Suprapubic skin (tissue), 4 donors: ENCODE data around the gene PIK3R4. TPM values are rescaled to one million over a fixed set of nuclear protein-coding genes. Genes with fewer than 3 reads are reported as not detected.

Experiments
- DNase-seq, 2 donors: peaks; one replicate each; pipeline ENCODE4 v3.0.0-alpha.2; 2019; ENCODE audit warnings: low spot score in 2 of 2
- H3K27ac ChIP-seq: fragments of 200-600 bp; sonication (generic); one replicate; pipeline ENCODE4 v1.5.1; 2019
- H3K27me3 ChIP-seq: fragments of 200-600 bp; sonication (generic); one replicate; pipeline ENCODE4 v1.5.1; 2019
- H3K36me3 ChIP-seq: fragments of 200-600 bp; sonication (generic); one replicate; pipeline ENCODE4 v1.5.1; 2019
- H3K4me1 ChIP-seq: fragments of 200-600 bp; sonication (generic); one replicate; pipeline ENCODE4 v1.5.1; 2019
- H3K4me3 ChIP-seq: fragments of 200-600 bp; sonication (generic); one replicate; pipeline ENCODE4 v1.5.1; 2019; ENCODE audit warnings: mild to moderate bottlenecking
- H3K9me3 ChIP-seq: fragments of 200-600 bp; sonication (generic); one replicate; pipeline ENCODE4 v1.5.1; 2019
- EP300 ChIP-seq: sonication (generic); formaldehyde crosslinking; IDR thresholded peaks from one replicate; pipeline ENCODE4 v1.6.1; 2017; ENCODE audit warnings: antibody characterized with exemption
- POLR2A ChIP-seq, 2 donors: fragments of 450-650 bp; IDR thresholded peaks; one replicate each; pipeline ENCODE4 v1.6.1; 2017; ENCODE audit warnings: antibody characterized with exemption in 2 of 2, mild to moderate bottlenecking in 2 of 2, moderate library complexity in 2 of 2
- POLR2AphosphoS5 ChIP-seq, 3 donors: sonication (generic); formaldehyde crosslinking; IDR thresholded peaks; one replicate each; pipeline ENCODE4 v1.6.1; 2017; ENCODE audit warnings: antibody characterized with exemption in 3 of 3
- WGBS: methylation state at CpG from one replicate; pipeline ENCODE4 v1.1.5; 2018; 5-methylcytosine and 5-hydroxymethylcytosine counted together
- total RNA-seq, 4 donors: library from RNA; depleted of rRNA; stranded (reverse); fragments of >200 nt; gene quantifications; one replicate each; pipeline ENCODE4 v1.1.0, GENCODE V29; 2016
- TF ChIP-seq, protein P1 (sequence below), 2 donors: fragments of 200-600 bp in 1 of 2; fragments of 450-650 bp in 1 of 2; sonication (generic) in 1 of 2; IDR thresholded peaks; one replicate each; pipeline ENCODE4 v1.5.1; 2016 to 2019; ENCODE audit warnings: antibody characterized with exemption in 2 of 2, mild to moderate bottlenecking in 1 of 2, moderate library complexity in 1 of 2

Gene PIK3R4
- total RNA-seq, 4 donors from 2014 or later: 35.6 to 48.5 (median 39.3) TPM

GRCh38 chr3:130705501-130705900 lies 41.1 kb downstream of the PIK3R4 start:
- Histone ChIP-seq H3K36me3 (peaks cover 35% of the 10 kb centered on the region), H3K4me3 (no peak overlapping the region), H3K4me1 (peaks cover 5% of the 10 kb centered on the region), H3K27ac (no peak overlapping the region), H3K9me3 (no peaks in the 10 kb centered on the region), H3K27me3 (no peaks in the 10 kb centered on the region)
- TF ChIP-seq POLR2AphosphoS5 (IDR thresholded peaks at IDR 0.05) (no peak), POLR2A (IDR thresholded peaks at IDR 0.05) (no peak), EP300 (no peak)
- TF ChIP-seq, protein P1, sequence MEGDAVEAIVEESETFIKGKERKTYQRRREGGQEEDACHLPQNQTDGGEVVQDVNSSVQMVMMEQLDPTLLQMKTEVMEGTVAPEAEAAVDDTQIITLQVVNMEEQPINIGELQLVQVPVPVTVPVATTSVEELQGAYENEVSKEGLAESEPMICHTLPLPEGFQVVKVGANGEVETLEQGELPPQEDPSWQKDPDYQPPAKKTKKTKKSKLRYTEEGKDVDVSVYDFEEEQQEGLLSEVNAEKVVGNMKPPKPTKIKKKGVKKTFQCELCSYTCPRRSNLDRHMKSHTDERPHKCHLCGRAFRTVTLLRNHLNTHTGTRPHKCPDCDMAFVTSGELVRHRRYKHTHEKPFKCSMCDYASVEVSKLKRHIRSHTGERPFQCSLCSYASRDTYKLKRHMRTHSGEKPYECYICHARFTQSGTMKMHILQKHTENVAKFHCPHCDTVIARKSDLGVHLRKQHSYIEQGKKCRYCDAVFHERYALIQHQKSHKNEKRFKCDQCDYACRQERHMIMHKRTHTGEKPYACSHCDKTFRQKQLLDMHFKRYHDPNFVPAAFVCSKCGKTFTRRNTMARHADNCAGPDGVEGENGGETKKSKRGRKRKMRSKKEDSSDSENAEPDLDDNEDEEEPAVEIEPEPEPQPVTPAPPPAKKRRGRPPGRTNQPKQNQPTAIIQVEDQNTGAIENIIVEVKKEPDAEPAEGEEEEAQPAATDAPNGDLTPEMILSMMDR (IDR thresholded peaks at IDR 0.05): no peak
- 58% methylated on average over 6 of the region's 6 CpGs for WGBS
- no peak for DNase-seq

DNA sequence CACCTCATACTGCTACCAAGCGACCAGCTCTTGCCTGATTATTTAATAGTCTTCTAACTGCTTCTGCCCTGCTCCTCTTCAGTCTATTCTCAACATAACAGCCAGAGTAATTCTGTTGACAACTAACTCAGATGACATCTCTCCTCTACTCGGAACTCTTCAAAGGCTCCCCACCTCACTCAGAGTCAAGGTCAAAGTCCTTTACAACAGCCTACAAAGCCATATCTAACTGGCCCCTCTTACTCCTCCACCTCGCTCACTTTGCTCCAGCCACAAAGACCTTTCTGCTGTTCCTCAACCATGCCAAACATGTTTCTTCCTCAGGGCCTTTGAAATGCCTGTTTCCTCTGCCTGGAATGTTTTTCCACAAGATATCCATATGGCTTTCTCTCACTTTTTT lies 43.6 kb downstream of the PIK3R4 start:
- TF ChIP-seq, protein P1 (IDR thresholded peaks at IDR 0.05): no peak
- TF ChIP-seq POLR2AphosphoS5 (IDR thresholded peaks at IDR 0.05) (no peak), POLR2A (IDR thresholded peaks at IDR 0.05) (no peak), EP300 (no peak)
- no peak overlapping the region for H3K4me3 ChIP-seq
- H3K27me3 ChIP-seq: no peaks in the 10 kb centered on the region
- 94% methylated on average over 3 of the region's 3 CpGs for WGBS
- no peaks in the 10 kb centered on the region for H3K4me1 ChIP-seq
- H3K9me3 ChIP-seq: no peaks in the 10 kb centered on the region
- H3K36me3 ChIP-seq: peaks cover 40% of the 10 kb centered on the region
- H3K27ac ChIP-seq: no peak overlapping the region
- no peak for DNase-seq

GRCh38 chr3:130700541-130700940 lies 46.1 kb downstream of the PIK3R4 start:
- H3K27me3 ChIP-seq: no peaks in the 10 kb centered on the region
- TF ChIP-seq EP300: no peak
- TF ChIP-seq, protein P1 (IDR thresholded peaks at IDR 0.05): no peak
- no peak for TF ChIP-seq POLR2A (IDR thresholded peaks at IDR 0.05)
- no peak for TF ChIP-seq POLR2AphosphoS5 (IDR thresholded peaks at IDR 0.05)
- DNase-seq: no peak
- H3K9me3 ChIP-seq: no peaks in the 10 kb centered on the region
- no peaks in the 10 kb centered on the region for H3K4me1 ChIP-seq
- H3K4me3 ChIP-seq: no peak overlapping the region
- peaks cover 40% of the 10 kb centered on the region for H3K36me3 ChIP-seq
- 69% methylated on average over 2 of the region's 2 CpGs for WGBS
- no peak overlapping the region for H3K27ac ChIP-seq

- Histone ChIP-seq H3K9me3 (no peaks in the 10 kb centered on the region), H3K27me3 (no peaks in the 10 kb centered on the region), H3K27ac (no peak overlapping the region), H3K4me1 (no peaks in the 10 kb centered on the region), H3K36me3 (peaks cover 37% of the 10 kb centered on the region), H3K4me3 (no peak overlapping the region)
- DNase-seq: no peak
- TF ChIP-seq POLR2AphosphoS5 (IDR thresholded peaks at IDR 0.05) (no peak), EP300 (no peak), POLR2A (IDR thresholded peaks at IDR 0.05) (no peak)
- TF ChIP-seq, protein P1 (IDR thresholded peaks at IDR 0.05): no peak
These were observed 46.9 kb downstream of the PIK3R4 start for GRCh38 chr3:130699765-130700164.

DNA sequence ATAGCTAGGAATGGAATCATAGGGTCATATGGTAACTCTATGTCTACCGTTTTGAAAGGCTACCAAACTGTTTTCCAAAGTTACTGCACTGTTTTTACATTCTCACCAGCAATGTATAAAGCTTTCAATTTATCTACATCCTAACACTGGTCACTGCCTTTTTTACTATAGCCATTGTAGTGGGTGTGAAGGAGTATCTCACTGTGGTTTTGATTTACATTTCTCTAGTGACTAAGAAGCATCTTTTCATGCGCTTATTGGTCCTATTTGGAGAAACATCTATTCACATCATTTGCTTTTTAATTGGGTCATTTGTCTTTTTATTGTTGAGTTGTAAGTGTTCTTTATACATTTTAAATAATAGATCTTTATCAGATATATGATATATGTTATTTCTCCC lies 53.3 kb downstream of the PIK3R4 start:
- Histone ChIP-seq H3K36me3 (peaks cover 19% of the 10 kb centered on the region), H3K4me1 (no peaks in the 10 kb centered on the region), H3K27me3 (no peaks in the 10 kb centered on the region), H3K9me3 (no peaks in the 10 kb centered on the region), H3K27ac (no peak overlapping the region), H3K4me3 (no peak overlapping the region)
- DNase-seq: no peak
- WGBS: 91% methylated on average over 2 of the region's 2 CpGs
- no peak for TF ChIP-seq POLR2AphosphoS5 (IDR thresholded peaks at IDR 0.05)
- TF ChIP-seq POLR2A (IDR thresholded peaks at IDR 0.05): no peak
- TF ChIP-seq, protein P1 (IDR thresholded peaks at IDR 0.05): no peak
- TF ChIP-seq EP300: no peak
